ENCODE results near the gene MTG2. TPM values are rescaled to one million over a fixed set of nuclear protein-coding genes. Genes with fewer than 3 reads are reported as not detected.

The MTG2 gene
- total and polyA plus RNA-seq, 2 experiments from 2014 or later, result 11.3 to 11.7 TPM

GRCh38 chr20:62198496-62198895 lies 15.7 kb downstream of the MTG2 start:
- TF ChIP-seq CTCF (conservative IDR thresholded peaks at IDR 0.05; ENCODE audit: low read depth in 2 of 2) (no peak), ETS1 (IDR thresholded peaks at IDR 0.05) (no peak), POLR2AphosphoS5 (IDR thresholded peaks at IDR 0.05; ENCODE audit: low read depth) (no peak), EZH2 (IDR thresholded peaks at IDR 0.05; ENCODE audit: low read depth, unreplicated experiment) (no peak), ZNF114 (CRISPR knock-in tag; IDR thresholded peaks at IDR 0.05) (no peak), ZNF331 (CRISPR knock-in tag; IDR thresholded peaks at IDR 0.05; ENCODE audit: low read depth) (no peak), CREB1 (CRISPR knock-in tag; IDR thresholded peaks at IDR 0.05; ENCODE audit: low read depth) (no peak), REST (IDR thresholded peaks at IDR 0.05; ENCODE audit: unreplicated experiment) (no peak), NANOG (IDR thresholded peaks at IDR 0.05; ENCODE audit: borderline replicate concordance) (no peak), JUNB (IDR thresholded peaks at IDR 0.05; ENCODE audit: unreplicated experiment) (no peak), STAT1 (IDR thresholded peaks at IDR 0.05; ENCODE audit: unreplicated experiment) (no peak), ZNF462 (CRISPR knock-in tag; IDR thresholded peaks at IDR 0.05) (no peak), EZH2phosphoT487 (IDR thresholded peaks at IDR 0.05; ENCODE audit: unreplicated experiment) (no peak)
- Mint-ChIP-seq H3K27ac (no peak overlapping the region), H3K9me3 (no peaks in the 10 kb centered on the region), H3K36me3 (ENCODE audit: low read depth) (peaks cover 50% of the 10 kb centered on the region), H3K27me3 (ENCODE audit: insufficient read depth, low read depth, poor library complexity) (peaks cover 2% of the 10 kb centered on the region), H3K4me1 (no peaks in the 10 kb centered on the region; the same call in 2 of the 3 replicates), H3K4me3 (no peak overlapping the region)
- Histone ChIP-seq H4K20me1 (replicated peaks; ENCODE audit: insufficient read depth) (no peaks in the 10 kb centered on the region), H3K79me2 (replicated peaks; ENCODE audit: insufficient read depth) (no peaks in the 10 kb centered on the region), H3K27ac (ENCODE audit: low read depth) (no peak overlapping the region), H3K4me1 (ENCODE audit: insufficient read depth) (no peaks in the 10 kb centered on the region), H3F3A (replicated peaks; ENCODE audit: low read depth) (no peaks in the 10 kb centered on the region), H2AFZ (no peak overlapping the region), H3K9me2 (ENCODE audit: insufficient read depth) (no peaks in the 10 kb centered on the region), H3K4me2 (no peak overlapping the region), H3K27me3 (ENCODE audit: insufficient read depth) (no peaks in the 10 kb centered on the region), H3K36me3 (ENCODE audit: insufficient read depth) (no peaks in the 10 kb centered on the region; the same call in none of the 2 replicates), H3K4me3 (no peak overlapping the region)
- DNase-seq (ENCODE audit: low spot score) (no peak), ATAC-seq (no peak)

Measured in GM23338 (cell line).